K562 (cell line): Measurements from ENCODE around the gene NADK.

Source experiments
- CTCF ChIP-seq, 3 experiments: IDR thresholded peaks in 2 of 3; conservative IDR thresholded peaks in 1 of 3; 2 replicates each; pipeline ENCODE4 v1.5.1; 2011 to 2012; ENCODE audit warnings: low read length in 3 of 3, mild to moderate bottlenecking in 3 of 3, control low read depth in 2 of 3, improper control_type of control experiment in 1 of 3, inconsistent platforms in 1 of 3, low read depth in 1 of 3, mixed read lengths in 1 of 3, moderate library complexity in 1 of 3; ENCODE audit not compliant: insufficient read depth in 2 of 3
- EZH2 ChIP-seq: IDR thresholded peaks from 2 replicates; pipeline ENCODE4 v1.6.1; 2012; ENCODE audit warnings: low read depth, mild to moderate bottlenecking, inconsistent platforms, low read length, borderline replicate concordance
- HCFC1 ChIP-seq: IDR thresholded peaks from 2 replicates; pipeline ENCODE4 v1.6.1; 2012; ENCODE audit warnings: low read depth, low read length, improper control_type of control experiment
- JUN ChIP-seq, 2 experiments: sonication (generic) in 1 of 2; formaldehyde crosslinking in 1 of 2; IDR thresholded peaks; 2 replicates each; pipeline versions ENCODE4 v1.6.1 to v1.8.0; 2012 to 2022; ENCODE audit warnings: borderline replicate concordance in 2 of 2, mild to moderate bottlenecking in 2 of 2, improper control_type of control experiment in 1 of 2, low read depth in 1 of 2, low read length in 1 of 2, missing genetic modification reagents in 1 of 2
- MAFF ChIP-seq: IDR thresholded peaks from 2 replicates; pipeline ENCODE4 v1.6.1; 2012; ENCODE audit warnings: low read length, improper control_type of control experiment
- NR3C1 ChIP-seq: sonication (generic); formaldehyde crosslinking; IDR thresholded peaks from 2 replicates; pipeline ENCODE4 v1.8.1; 2022; ENCODE audit warnings: missing genetic modification reagents
- POLR2A ChIP-seq: fragments of 450-650 bp; conservative IDR thresholded peaks from 2 replicates; pipeline ENCODE4 v1.6.1; 2016
- SIN3B ChIP-seq: fragments of 450-650 bp; IDR thresholded peaks from 2 replicates; pipeline ENCODE4 v1.6.1; 2017; ENCODE audit warnings: low read depth, mild to moderate bottlenecking, moderate library complexity
- SMC3 ChIP-seq: conservative IDR thresholded peaks from 2 replicates; pipeline ENCODE4 v1.6.1; 2011; ENCODE audit warnings: low read depth, low read length, improper control_type of control experiment; ENCODE audit not compliant: insufficient read depth
- SP1 ChIP-seq: sonication (generic); formaldehyde crosslinking; IDR thresholded peaks from 2 replicates; pipeline ENCODE4 v1.8.1; 2022; ENCODE audit warnings: mild to moderate bottlenecking, missing genetic modification reagents
- ZBTB2 ChIP-seq: fragments of 450-650 bp; IDR thresholded peaks from 2 replicates; pipeline ENCODE4 v1.6.1; 2016; ENCODE audit warnings: antibody characterized with exemption
- ZNF518B ChIP-seq: fragments of 250-450 bp; sonication (Bioruptor Pico); IDR thresholded peaks from 2 replicates; pipeline ENCODE4 v1.5.0; 2021; ENCODE audit warnings: mild to moderate bottlenecking, moderate library complexity
- ZNF589 ChIP-seq: fragments of 200-800 bp; sonication (Bioruptor generic); IDR thresholded peaks from 2 replicates; pipeline ENCODE4 v1.6.1; 2016; ENCODE audit warnings: low read depth, missing genetic modification characterization, missing compliant biosample characterization

GRCh38 chr1:1802871-1803270 is 24.6 kb upstream of the NADK start:
- TF ChIP-seq CTCF (IDR thresholded peaks at IDR 0.05 in 2 of 3, conservative IDR thresholded peaks at IDR 0.05 in 1 of 3; ENCODE audit: insufficient read depth in 2 of 3, low read depth in 1 of 3, low read length in 3 of 3) = no peak
- no peak for TF ChIP-seq SP1 (CRISPR knock-in tag)
- no peak for TF ChIP-seq ZBTB2
- TF ChIP-seq SMC3 = no peak
- no peak for TF ChIP-seq ZNF518B (CRISPR knock-in tag)
- TF ChIP-seq MAFF = no peak
- no peak for TF ChIP-seq EZH2
- no peak for TF ChIP-seq ZNF589
- TF ChIP-seq NR3C1 = no peak
- TF ChIP-seq SIN3B = no peak
- no peak for TF ChIP-seq HCFC1
- no peak for TF ChIP-seq JUN (IDR thresholded peaks at IDR 0.05; ENCODE audit: borderline replicate concordance, low read depth, low read length)
- no peak for TF ChIP-seq JUN (CRISPR knock-in tag; IDR thresholded peaks at IDR 0.05; ENCODE audit: borderline replicate concordance)
- TF ChIP-seq POLR2A = no peak
